Limb (tissue), 2 donors: Measurements from ENCODE around the gene LRP1-AS.
A peak's percentile ranks its signal among the peaks of the same experiment; 100 is the strongest.

Experiments used
- DNase-seq, 2 donors: peaks; one replicate each; pipeline ENCODE4 v3.0.0-alpha.2; 2016; ENCODE audit errors: extremely low spot score in 2 of 2

The LRP1-AS gene

GRCh38 chr12:57146961-57147944 is at the start of gene LRP1-AS:
TSS of gene LRP1-AS (minus strand) at chr12:57147619.
- DNase-seq, result no peak

DNA sequence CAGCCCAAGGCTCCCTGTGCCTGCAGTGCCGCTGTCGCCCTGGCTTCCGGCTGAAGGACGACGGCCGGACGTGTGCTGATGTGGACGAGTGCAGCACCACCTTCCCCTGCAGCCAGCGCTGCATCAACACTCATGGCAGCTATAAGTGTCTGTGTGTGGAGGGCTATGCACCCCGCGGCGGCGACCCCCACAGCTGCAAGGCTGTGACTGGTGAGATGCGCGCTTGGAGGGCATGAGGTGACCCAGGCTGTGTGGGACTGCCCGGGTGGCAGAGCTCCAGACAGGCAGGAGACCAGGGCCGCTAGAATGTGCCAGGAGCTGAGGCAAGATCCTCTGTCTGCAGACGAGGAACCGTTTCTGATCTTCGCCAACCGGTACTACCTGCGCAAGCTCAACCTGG is 49.5 kb upstream of the LRP1-AS start:
- no peak for DNase-seq

DNA sequence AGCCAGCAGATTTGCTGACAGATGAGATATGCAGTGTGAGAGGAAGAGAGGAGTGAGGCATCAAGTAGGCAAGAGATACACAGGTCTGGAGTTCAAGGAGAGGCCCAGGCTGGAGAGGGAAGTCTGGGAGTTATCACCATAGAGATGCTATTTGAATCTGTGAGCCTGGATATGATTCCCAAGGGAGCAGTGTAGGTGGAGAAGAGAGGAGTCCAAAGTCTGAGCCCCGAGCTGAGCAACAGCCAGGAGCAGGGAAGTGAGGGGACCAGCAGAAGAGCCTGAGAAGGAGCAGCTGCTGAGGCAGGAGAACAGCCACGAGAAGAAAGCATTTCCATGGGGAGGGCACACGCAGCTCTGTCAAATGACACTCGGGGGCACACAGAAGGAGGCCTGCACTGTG is 49.0 kb upstream of the LRP1-AS start:
- DNase-seq, result no peak

DNA sequence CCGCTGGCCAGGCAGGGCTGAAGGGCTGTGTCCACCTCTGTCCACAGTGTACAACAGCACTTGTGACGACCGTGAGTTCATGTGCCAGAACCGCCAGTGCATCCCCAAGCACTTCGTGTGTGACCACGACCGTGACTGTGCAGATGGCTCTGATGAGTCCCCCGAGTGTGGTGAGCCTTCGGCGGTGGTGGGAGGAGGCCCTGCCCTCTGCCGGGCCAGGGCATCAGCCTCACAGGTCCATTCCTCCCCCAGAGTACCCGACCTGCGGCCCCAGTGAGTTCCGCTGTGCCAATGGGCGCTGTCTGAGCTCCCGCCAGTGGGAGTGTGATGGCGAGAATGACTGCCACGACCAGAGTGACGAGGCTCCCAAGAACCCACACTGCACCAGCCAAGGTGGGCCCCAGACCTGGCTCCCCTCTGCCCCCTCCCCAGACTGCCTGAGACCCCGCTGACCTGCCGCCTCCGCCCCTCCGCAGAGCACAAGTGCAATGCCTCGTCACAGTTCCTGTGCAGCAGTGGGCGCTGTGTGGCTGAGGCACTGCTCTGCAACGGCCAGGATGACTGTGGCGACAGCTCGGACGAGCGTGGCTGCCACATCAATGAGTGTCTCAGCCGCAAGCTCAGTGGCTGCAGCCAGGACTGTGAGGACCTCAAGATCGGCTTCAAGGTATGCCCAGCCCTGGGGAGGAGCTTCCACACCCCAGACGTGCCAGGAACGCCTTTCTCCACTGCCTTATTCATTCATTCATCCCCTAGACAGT is 48.4 kb upstream of the LRP1-AS start:
- DNase-seq, result no peak

DNA sequence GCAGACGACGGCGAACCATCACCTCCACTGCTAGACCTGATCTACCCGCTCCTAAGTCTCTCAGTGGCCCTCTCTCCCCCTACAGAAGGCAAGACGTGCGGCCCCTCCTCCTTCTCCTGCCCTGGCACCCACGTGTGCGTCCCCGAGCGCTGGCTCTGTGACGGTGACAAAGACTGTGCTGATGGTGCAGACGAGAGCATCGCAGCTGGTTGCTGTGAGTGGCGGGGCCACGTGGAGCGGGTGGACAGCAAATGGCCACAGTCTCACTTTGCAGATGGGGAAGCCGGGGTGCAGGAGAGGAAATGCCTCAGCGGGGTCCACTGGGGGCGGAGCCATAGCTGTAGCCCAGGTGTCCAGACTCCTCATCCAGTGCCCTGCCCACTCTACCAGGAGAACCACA is 47.8 kb upstream of the LRP1-AS start:
- DNase-seq, result no peak

GRCh38 chr12:57194253-57194652 is 46.8 kb upstream of the LRP1-AS start:
- no peak for DNase-seq

DNA sequence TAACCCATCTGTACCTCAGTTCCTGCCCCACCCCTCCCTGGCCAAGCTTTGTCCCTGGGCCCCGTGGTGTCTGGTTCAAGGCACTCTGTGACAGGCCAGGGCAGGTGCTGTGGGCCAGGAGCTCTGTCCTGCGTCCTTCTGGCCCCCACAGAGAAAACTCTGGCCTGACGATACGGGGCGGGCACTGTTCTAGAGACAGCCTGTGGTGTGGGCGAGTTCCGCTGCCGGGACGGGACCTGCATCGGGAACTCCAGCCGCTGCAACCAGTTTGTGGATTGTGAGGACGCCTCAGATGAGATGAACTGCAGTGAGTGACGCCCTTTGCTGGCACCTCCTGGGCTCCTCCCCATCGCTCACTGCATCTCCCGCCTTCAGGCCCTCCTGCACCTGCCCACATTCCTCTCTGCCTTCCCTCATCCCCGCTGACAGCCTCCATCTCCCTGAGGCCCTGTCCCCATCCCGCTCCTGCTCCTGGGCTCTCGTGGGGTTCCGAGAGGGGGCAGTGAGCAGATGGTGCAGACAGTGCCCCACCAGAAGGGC is 46.4 kb upstream of the LRP1-AS start:
- DNase-seq, result no peak

DNA sequence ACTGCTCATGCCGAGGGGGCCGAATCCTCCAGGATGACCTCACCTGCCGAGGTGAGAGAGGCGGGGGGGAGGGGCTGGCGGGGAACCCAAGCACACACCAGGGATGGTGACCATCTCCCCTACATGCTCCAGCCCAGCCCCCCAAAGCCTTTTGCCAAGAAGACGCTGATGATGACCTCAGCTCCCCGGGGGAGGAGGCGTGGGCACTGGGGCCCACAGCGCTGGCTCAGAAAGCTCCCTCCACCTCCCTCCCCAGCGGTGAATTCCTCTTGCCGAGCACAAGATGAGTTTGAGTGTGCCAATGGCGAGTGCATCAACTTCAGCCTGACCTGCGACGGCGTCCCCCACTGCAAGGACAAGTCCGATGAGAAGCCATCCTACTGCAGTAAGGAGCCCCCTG is 45.5 kb upstream of the LRP1-AS start:
- DNase-seq, result no peak

DNA sequence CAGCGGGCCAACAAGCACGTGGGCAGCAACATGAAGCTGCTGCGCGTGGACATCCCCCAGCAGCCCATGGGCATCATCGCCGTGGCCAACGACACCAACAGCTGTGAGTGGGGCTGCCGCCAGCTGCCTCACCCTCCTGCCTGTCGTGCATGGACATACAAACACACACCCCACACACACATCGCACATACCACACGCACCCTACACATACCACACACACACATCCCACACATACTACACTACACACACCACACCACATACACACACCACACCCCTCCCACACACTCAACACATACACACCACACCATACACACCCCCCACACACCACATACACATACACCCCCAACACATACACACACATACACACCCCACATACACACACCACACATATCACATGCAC is 44.0 kb upstream of the LRP1-AS start:
- no peak for DNase-seq

DNA sequence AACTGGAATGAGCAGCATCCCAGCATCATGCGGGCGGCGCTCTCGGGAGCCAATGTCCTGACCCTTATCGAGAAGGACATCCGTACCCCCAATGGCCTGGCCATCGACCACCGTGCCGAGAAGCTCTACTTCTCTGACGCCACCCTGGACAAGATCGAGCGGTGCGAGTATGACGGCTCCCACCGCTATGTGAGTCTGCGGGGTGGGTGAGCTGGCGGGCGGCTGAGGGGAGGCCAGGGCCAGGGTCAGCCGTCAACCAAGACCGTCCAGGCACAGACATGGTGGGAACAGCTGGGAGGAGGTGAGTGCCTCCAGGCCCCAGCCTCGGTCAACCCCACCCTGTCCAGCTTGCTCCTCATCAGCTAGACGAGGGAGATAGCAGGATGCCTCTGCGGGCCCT is 43.4 kb upstream of the LRP1-AS start:
- DNase-seq, result no peak

GRCh38 chr12:57190037-57190436 is 42.6 kb upstream of the LRP1-AS start:
- DNase-seq, result no peak

DNA sequence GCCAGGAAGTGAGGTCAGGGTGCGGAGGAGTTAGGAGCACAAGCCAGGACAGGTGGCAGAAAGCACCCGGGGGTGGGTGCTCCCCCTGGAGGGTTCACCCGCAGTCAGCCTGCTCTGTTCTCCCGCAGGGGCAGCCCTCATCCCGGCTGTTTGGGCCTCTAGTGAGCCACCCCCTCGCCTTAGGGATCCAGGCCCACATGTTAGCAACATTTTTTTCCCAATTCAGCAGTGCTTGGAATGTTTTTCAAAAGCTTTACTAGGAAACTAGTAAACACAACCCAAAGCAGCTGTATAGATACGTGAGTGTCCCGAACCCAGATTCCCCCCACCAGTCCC is 40.6 kb upstream of the LRP1-AS start:
- DNase-seq, result no peak

DNA sequence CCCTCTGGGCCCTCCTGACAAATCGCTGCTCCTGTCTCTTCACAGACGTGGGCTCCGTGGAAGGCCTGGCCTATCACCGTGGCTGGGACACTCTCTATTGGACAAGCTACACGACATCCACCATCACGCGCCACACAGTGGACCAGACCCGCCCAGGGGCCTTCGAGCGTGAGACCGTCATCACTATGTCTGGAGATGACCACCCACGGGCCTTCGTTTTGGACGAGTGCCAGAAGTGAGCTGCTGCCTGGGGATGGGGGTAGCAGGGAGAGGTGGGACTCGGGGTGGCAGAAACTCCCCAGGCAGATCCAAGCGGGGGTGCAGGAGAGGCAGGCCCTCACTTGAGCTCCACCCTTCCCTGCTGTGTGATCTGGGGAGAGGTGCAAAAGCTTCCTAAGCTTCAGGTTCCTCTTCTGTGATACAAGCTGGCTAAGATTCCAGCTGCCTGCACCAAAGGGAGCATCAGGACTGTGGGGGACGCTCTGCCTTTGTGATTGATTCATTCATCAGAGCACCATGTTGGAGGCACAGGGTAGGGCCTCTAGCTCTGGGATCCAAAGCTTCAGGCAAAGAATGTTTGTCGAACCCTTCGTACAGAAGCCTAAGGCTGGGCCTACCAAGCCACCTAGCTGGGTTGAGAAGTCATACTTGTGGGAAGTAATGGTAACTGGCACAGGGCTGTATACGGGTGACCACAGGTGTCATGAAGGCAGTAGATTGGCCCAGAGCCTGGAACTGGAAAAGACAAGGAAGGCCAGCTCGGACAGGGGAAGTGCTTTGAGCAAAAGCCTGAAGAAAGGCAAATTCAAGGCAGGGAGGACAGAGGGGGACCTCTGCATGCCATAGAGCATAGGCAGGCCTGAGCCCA is 40.0 kb upstream of the LRP1-AS start:
- no peak for DNase-seq

DNA sequence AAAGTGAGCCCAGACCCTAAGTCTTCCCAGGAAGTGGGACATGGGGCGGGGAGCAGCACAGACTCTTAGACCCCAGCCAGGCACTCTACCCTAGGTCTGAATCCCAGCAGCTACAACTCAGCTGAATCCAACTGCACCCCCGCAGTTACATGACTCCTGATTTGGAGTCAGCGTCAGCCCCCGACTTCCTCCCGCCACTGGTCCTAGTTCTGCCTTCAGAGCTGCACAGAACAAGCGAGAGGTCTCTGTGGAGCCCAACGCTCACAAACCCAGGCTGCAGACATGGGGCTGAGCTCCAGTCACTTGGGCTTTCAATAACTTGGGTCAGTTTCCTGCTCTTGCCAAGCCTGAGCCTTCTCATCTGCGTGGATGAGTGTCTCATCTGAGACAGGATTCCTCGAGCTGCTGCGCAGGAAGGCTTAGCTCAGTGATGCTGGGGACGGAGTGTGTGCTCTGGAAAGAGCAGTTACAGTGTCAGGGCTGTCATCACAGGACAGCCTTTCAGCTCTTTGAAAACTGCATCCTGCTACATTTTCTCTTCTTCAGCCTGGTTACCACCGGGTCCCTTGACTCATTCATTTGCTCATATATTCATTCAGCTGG is 38.6 kb upstream of the LRP1-AS start:
- DNase-seq, result no peak

DNA sequence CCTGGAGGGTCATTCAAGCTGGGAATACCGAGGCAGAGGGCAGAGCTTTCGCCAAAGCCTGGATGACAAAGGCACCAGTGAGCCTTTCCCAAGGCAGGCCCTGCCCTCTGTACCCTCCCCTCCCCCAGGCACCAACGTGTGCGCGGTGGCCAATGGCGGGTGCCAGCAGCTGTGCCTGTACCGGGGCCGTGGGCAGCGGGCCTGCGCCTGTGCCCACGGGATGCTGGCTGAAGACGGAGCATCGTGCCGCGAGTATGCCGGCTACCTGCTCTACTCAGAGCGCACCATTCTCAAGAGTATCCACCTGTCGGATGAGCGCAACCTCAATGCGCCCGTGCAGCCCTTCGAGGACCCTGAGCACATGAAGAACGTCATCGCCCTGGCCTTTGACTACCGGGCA is 38.0 kb upstream of the LRP1-AS start:
- DNase-seq, result no peak

- DNase-seq, result no peak
These were observed 36.7 kb upstream of the LRP1-AS start for GRCh38 chr12:57183939-57184725.

GRCh38 chr12:57182918-57183575 is 35.6 kb upstream of the LRP1-AS start:
- DNase-seq, result peak; percentile 68 to 86

GRCh38 chr12:57181561-57182155 is 34.2 kb upstream of the LRP1-AS start:
- no peak for DNase-seq

DNA sequence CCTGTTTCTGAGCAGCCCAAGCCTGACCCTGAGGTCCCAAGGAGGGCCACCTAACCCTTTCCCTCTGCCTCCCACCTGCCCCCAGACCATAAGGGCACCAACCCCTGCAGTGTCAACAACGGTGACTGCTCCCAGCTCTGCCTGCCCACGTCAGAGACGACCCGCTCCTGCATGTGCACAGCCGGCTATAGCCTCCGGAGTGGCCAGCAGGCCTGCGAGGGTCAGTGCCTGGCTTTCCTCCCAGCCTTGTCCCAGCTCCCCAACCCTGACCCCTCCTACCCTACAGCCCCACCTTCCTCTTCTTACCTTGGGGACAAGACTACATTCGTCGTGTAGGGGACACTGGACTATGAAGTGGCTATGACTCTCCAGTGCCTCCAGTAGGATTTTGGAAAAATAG is 33.7 kb upstream of the LRP1-AS start:
- no peak for DNase-seq
